Measurements from ENCODE around the gene MYO10.

- no peak for TF ChIP-seq POLR2A (IDR thresholded peaks at IDR 0.05)
- TF ChIP-seq CTCF (IDR thresholded peaks at IDR 0.05): no peak
Measured at GRCh38 chr5:16867577-16867953, 68.5 kb downstream of the MYO10 start.
